Naive B cell (primary cell): ENCODE data around the gene NEK5. TPM values are rescaled to one million over a fixed set of nuclear protein-coding genes. Genes with fewer than 3 reads are reported as not detected.

Experiments used
- ATAC-seq, 2 donors: fragments of 150-1000 bp; cut with Tn5 transposase; 2 replicates each; pipeline ENCODE4 v1.10.0; 2021; ENCODE audit warnings: low read depth in 2 of 2, mild to moderate bottlenecking in 2 of 2, moderate library complexity in 2 of 2
- DNase-seq: peaks from one replicate; pipeline ENCODE4 v3.0.0; 2022
- H3K27ac Mint-ChIP-seq, 6 donors: one replicate each; pipeline ENCODE4 v1.8.0; 2020 to 2022; ENCODE audit warnings: mild to moderate bottlenecking in 6 of 6, mixed read lengths in 6 of 6, moderate library complexity in 5 of 6, inconsistent platforms in 2 of 6
- H3K27me3 Mint-ChIP-seq, 3 donors: one replicate each; pipeline ENCODE4 v1.8.0; 2021 to 2022; ENCODE audit warnings: mixed read lengths in 3 of 3, mild to moderate bottlenecking in 1 of 3
- H3K36me3 Mint-ChIP-seq, 2 donors: one replicate each; pipeline ENCODE4 v1.8.0; 2020 to 2022; ENCODE audit warnings: mixed read lengths in 2 of 2, inconsistent platforms in 1 of 2, mild to moderate bottlenecking in 1 of 2
- H3K4me1 Mint-ChIP-seq, 3 donors: one replicate each; pipeline ENCODE4 v1.8.0; 2020 to 2022; ENCODE audit warnings: mixed read lengths in 3 of 3, inconsistent platforms in 1 of 3, mild to moderate bottlenecking in 1 of 3, moderate library complexity in 1 of 3
- H3K4me3 Mint-ChIP-seq, 8 donors: one replicate each; pipeline ENCODE4 v1.8.0; 2020 to 2022; ENCODE audit warnings: mild to moderate bottlenecking in 8 of 8, mixed read lengths in 8 of 8, moderate library complexity in 8 of 8, inconsistent platforms in 2 of 8
- H3K9me3 Mint-ChIP-seq, 7 donors: one replicate each; pipeline ENCODE4 v1.8.0; 2020 to 2022; ENCODE audit warnings: mixed read lengths in 7 of 7, mild to moderate bottlenecking in 5 of 7, inconsistent platforms in 2 of 7, moderate library complexity in 1 of 7
- polyA plus RNA-seq, 6 donors: library from polyadenylated mRNA; unstranded; fragments of 300-500 nt; fragmentation: Illumina TruSeq; gene quantifications; one replicate each; pipeline ENCODE4 v1.2.3, GENCODE V29; 2021; ENCODE audit warnings: low read depth in 6 of 6

Gene NEK5
- polyA plus RNA-seq, 6 donors from 2014 or later: 0.17 to 0.28 (median 0.21) TPM; not detected in 2

DNA sequence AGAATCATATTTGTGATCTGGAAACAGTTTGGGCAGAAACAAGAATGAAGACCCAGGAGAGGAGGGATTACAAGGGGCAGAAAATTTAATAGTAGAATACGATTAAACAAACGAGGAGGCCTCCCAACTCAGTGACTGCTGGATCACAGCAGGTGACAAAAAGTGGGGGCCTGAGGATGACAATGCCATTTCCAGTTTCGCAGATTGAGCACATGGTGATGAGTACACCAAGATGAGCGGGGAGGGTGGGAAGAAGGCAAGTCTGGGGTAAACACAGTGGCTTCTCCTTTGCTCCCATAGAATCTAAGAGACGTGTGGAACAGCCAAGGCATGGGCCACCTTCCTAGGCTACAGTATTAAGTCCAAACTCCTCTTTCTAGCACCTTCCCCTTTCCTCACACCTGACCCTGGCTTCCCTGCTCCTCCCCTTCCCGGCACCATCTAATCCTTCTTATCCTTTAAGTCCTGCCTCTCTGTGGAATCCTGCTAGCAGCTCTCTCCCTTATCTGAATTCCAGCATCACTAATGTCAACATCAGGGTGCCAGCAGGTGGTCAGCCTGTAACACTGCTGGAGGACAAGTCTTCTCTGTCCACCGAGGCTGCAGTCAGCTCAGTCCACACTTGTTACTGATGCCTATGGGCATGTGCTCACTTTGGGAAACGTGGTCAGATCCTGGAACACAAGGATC, 131.1 kb downstream of the NEK5 start:
- Mint-ChIP-seq H3K27me3 (peaks cover 27 to 51% (median 41%) of the 10 kb centered on the region in 3 donors), H3K27ac (no peak overlapping the region), H3K4me1 (no peaks in the 10 kb centered on the region), H3K36me3 (no peaks in the 10 kb centered on the region), H3K9me3 (no peaks in the 10 kb centered on the region), H3K4me3 (no peak overlapping the region)
- DNase-seq (no peak), ATAC-seq (no peak)

GRCh38 chr13:51997186-51997585, 131.7 kb downstream of the NEK5 start:
- Mint-ChIP-seq H3K4me1 (no peaks in the 10 kb centered on the region), H3K9me3 (no peaks in the 10 kb centered on the region), H3K27me3 (peaks cover 27 to 51% (median 41%) of the 10 kb centered on the region in 3 donors), H3K4me3 (no peak overlapping the region), H3K27ac (no peak overlapping the region), H3K36me3 (no peaks in the 10 kb centered on the region)
- DNase-seq (no peak), ATAC-seq (no peak)

DNA sequence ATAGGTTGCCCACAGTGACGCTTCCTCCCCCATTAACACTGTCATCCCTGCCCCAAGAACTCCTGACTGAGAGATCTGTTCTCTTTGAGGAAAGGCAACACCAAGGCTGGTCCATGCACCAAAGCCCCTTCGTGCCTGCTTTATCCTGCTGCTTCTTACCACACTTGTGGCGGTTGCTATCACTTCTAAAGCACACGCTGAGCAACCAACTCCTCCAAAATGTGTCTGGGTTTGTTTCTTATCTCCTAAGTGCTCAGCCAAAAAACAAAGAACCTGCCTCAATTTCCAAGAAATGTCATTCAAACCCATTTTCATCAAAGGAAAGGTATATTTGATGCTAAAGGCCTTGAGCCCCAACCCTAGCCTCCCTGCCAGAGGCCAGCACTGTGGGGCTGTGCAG, 132.2 kb downstream of the NEK5 start:
- H3K27ac Mint-ChIP-seq: no peak overlapping the region

GRCh38 chr13:51995677-51996551, 133.0 kb downstream of the NEK5 start:
- no peak overlapping the region for H3K27ac Mint-ChIP-seq
- H3K4me1 Mint-ChIP-seq: no peaks in the 10 kb centered on the region
- H3K9me3 Mint-ChIP-seq: no peaks in the 10 kb centered on the region
- peaks cover 26 to 56% (median 46%) of the 10 kb centered on the region in 3 donors for H3K27me3 Mint-ChIP-seq
- ATAC-seq (no peak), DNase-seq (no peak)
- no peaks in the 10 kb centered on the region for H3K36me3 Mint-ChIP-seq
- no peak overlapping the region for H3K4me3 Mint-ChIP-seq

More for the DNA sequence above, 132.2 kb downstream of the NEK5 start:
- Mint-ChIP-seq H3K27me3 (peaks cover 27 to 51% (median 41%) of the 10 kb centered on the region in 3 donors), H3K4me3 (no peak overlapping the region), H3K9me3 (no peaks in the 10 kb centered on the region), H3K4me1 (no peaks in the 10 kb centered on the region), H3K36me3 (no peaks in the 10 kb centered on the region)
- no peak for ATAC-seq
- no peak for DNase-seq

GRCh38 chr13:51993713-51994112, 135.2 kb downstream of the NEK5 start:
- H3K9me3 Mint-ChIP-seq: no peaks in the 10 kb centered on the region

DNA sequence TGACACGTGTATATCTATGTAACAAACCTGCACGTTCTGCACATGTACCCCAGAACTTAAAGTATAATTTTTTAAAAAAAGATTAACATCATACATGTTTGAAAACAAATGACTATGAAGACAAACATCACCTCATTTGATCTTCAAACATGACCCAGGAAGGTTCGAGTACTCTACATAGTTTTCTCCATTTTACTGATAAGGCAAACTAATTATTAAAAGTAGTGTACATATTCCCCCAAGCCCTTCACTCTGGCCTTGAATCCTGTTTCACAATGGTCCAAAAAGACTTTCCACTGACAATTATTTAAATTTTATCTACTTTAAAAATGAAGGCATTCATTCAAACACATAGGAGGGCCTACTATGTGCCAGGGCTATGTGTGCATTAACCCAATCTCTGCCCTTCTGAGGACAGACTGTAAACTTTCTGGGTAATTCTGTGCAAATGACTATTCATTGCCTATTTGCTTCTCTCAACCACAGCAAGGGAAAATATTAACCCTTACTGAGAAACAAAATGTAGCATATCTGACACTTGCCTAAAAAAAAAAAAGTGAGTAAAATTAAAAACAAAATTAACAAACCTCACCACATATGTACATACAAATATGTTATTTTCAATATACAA, 139.8 kb downstream of the NEK5 start:
- Mint-ChIP-seq H3K27ac (no peak overlapping the region), H3K27me3 (peaks cover 8 to 45% (median 40%) of the 10 kb centered on the region in 3 donors), H3K9me3 (peaks cover 0 to 8% (median 6%) of the 10 kb centered on the region in 7 donors), H3K4me3 (no peak overlapping the region), H3K36me3 (peaks cover 0 to 7% of the 10 kb centered on the region in 2 donors), H3K4me1 (no peaks in the 10 kb centered on the region)
- ATAC-seq: no peak
- no peak for DNase-seq

More at GRCh38 chr13:51993713-51994112, 135.2 kb downstream of the NEK5 start:
- DNase-seq: no peak
- H3K27me3 Mint-ChIP-seq: peaks cover 26 to 40% (median 28%) of the 10 kb centered on the region in 3 donors
- H3K27ac Mint-ChIP-seq: no peak overlapping the region
- H3K36me3 Mint-ChIP-seq: no peaks in the 10 kb centered on the region
- ATAC-seq: no peak
- H3K4me3 Mint-ChIP-seq: no peak overlapping the region
- H3K4me1 Mint-ChIP-seq: no peaks in the 10 kb centered on the region

Other genes starting within 250 kb of the NEK5 start
- gene ATP7B, start 117.6 kb downstream of the NEK5 start, polyA plus RNA-seq: under 1 TPM in 1 of 6 donors, not detected in 5; 0.04 TPM
- 10 to 100 TPM; 16.3 to 36.6 (median 28.7) TPM for gene ALG11, start 116.7 kb downstream of the NEK5 start, polyA plus RNA-seq
- gene UTP14C, start 104.4 kb downstream of the NEK5 start, polyA plus RNA-seq: 1 to 10 TPM in 4 of 6 donors, under 1 TPM in 1, not detected in 1; 0.93 to 3.4 (median 2.0) TPM
- gene NEK3, start 30.5 kb upstream of the NEK5 start, polyA plus RNA-seq: 1 to 10 TPM; 2.5 to 5.7 (median 3.8) TPM